CD4-positive, alpha-beta T cell treated with Interleukin-2 at 100 ng/mL for 4 hours (primary cell): ENCODE data around the gene PLPP6.

Source experiments
- DNase-seq: peaks from one replicate; pipeline ENCODE4 v3.0.0-alpha.2; 2020; ENCODE audit warnings: low spot score

Gene PLPP6

DNA sequence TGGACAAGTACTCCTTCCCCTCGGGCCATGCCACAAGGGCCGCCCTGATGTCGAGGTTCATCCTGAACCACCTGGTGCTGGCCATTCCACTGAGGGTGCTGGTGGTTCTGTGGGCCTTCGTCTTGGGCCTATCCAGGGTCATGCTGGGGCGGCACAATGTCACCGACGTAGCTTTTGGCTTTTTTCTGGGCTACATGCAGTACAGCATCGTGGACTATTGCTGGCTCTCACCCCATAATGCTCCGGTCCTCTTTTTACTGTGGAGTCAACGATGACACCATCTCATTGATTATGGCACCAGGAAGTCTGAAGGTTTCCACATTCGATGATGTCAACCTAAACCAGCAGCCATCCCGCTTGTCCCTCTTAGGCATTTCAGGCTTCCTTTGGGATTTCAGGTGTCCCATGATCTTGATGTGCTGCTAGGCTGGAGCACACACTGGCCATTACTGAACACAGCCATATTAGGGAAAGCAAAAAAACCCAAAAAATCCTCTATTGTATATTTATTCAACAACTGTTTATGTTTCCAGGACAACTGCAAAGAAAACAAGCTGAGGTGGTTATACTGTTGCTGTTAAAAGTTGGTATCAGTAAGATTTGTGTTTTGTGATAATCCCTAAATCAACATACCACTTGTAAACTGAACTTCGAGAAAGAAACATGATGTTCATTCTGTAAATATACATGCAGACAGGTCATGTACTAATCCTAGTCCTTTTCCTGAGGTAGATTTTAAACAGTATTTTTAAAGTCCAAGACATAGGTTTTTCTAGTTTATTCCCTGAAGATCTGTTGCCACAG lies 1.1 kb downstream of the PLPP6 start:
- peak; percentile 39 for DNase-seq

DNA sequence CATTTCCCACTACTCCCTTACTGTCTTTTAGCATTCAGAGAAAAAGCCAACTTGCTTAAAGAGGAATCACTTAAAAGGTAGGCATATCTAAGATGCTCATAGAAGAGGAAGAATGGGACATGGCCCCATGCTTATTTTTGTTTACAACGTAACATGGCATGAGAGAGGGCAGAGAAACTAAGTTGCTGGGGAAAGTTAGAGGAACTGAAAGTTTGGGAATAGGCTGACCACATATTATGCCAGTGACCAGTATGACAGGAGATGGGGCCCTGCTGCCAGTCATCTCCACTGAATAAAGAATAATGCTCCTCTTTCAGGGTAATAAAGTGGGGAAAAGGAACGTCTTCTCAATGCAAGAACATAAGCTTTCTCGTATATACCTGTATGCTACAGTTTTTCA lies 1.9 kb downstream of the PLPP6 start:
- no peak for DNase-seq

DNA sequence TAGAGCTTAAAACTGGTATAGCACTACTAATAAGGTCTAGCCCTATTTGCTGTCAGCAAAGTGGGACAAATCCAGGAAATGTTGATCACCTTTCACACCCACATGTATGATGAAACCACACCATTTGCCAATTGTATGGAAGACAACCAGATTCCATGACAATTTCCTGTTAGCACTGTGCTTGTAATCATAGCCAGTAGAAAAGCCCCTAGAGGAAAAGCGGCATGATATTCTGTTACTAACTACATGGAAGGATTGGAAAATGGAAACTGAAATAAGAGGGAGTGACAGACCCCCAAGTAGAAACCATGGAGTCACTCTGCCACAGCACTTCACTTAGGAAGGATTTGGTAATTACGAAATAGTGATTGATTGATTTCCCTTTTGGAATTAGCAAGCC lies 3.3 kb downstream of the PLPP6 start:
- DNase-seq: no peak

DNA sequence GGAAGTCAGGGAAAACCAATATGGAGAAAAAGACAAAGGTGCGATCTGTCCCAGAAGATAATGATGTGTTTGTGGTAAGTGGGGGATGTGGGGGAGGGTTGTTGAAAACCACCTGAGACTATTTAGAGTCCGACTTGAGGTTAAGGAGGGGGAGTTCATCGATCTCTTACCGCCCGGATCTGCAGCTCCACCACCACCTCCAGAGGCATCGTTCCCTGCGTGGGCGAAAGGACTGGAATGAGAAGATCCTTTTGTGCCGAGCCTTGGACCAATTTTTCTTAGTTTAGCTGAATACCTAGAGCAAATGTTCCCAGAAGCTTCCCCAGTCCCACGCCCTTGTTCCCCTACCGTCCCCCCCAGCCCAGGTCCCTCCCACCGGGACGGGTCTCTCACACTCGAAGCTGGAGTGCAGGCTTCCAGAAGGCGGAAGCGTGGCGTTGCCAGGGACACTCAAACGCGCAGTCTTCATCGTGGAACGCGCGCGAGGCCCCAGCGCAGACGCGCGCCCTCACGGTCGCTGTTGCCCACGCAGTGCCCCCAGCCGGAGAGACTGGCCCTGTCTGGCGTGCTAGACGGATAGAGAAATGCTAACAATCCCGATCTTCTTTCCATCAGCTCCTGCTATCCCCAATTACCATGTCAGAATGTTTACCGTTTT lies 4.1 kb downstream of the PLPP6 start, which contains the start of gene SPATA6L:
Gene SPATA6L (minus strand): TSS at position 439 of the 658 bp plus-strand sequence. CDS start 230 bp downstream, at position 209.
- DNase-seq: peak; percentile 31

DNA sequence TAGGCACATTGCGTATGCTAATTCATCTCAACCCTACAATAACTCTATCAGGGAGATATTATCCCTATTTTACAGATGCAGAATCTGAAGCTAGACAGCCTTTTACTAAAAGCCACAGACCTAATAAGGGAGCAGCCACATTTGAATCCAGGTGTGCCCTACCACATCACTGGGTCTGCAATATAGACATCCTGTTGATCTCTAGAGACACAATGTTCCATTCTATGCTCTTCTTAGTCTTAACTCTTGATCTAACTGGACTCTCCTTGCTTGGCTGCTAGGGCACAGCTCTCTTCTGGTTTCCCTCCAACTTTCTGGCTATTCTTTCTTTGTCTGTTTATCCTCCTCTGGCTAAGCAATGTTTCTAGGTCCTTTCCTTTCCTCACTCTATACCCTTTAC lies 5.6 kb downstream of the PLPP6 start:
- no peak for DNase-seq

DNA sequence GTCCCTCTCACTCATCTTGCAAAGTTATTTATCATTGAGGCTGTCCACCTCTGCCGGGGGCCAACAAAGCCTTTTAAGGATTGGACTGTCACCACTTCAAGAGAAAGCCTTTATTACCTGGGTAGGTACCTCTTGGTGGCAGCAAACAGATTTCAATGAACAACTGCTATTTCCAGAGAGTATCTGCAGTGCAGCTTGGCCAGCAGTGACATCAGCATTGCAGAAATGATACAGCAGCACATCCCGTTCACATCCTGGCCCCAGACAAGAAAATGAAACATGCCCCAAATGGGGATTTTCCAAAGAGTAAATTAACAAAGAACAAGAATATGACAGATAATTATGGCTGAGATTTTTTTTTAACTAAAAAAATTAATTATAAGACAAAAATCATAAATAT lies 6.5 kb downstream of the PLPP6 start:
- no peak for DNase-seq

DNA sequence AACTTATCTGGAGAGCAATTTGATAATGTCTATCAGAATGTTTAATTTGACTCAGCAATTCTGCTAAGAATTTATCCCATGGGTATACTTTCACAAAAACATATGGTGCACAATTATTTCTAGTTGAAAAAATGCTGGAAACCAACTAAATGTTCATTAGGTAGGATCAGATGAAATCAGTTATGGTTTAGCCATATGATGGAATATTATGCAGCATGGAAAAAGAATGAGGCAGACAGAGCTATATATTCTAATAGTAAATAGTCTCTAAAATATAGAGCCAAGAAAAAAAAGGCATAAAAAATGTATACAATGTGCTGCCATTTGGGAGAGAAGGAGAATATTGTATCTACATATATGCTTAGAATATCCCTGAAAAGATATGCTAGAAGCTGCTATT lies 7.8 kb downstream of the PLPP6 start:
- DNase-seq: no peak

DNA sequence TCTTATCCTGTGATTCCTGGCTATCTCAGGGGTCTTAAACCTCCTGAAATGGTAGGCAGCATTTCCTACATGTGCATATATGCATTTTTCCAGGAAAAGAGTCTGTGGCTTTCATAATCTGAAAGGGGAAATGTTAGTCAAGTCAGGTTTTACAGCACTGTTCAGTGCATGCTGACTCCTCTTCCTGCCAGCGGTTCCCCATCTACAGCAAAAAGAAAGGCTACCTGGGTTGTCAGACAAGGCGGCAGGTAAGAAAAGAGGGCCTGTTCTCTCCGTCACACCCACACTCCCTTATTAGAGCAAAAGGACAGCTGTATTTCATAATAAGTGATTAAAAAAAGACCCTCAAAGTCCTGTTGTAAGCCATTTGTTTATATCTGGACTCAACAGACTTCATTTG lies 8.5 kb downstream of the PLPP6 start:
- DNase-seq: no peak

DNA sequence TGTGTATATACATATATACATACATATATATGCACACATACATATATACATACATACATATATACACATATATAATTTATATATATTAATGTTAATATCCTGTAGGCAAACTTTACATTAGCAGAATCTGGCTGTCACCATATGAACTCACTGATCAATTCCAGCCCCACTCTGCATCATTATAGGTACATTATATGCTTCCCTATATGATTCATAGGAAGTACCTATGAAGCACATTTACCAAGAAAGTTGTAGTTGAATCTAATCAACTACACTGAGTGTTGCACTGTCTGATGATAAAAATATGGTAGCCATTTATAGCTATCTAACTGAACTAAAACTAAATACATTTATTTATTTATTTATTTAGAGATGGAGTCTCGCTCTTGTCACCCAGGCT lies 9.6 kb downstream of the PLPP6 start:
- no peak for DNase-seq

DNA sequence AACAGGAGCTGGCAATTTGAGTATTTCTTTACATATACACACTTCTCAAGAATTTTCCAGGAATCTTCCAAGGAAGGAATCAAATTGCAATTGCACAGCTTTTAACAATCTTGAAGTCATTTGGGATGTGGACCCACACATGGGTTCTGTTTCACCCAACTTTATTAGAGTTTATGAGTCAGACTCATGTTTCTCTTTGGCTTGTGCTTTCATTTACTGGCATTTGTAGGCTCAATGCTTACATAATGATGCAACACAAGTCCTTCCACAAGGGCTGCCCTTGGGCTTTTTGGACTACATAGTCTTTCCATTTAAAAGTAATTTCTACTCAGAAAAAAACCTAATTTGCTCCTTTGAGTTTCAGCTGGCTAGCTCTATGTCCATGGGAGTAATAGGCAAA lies 12.7 kb downstream of the PLPP6 start:
- no peak for DNase-seq

DNA sequence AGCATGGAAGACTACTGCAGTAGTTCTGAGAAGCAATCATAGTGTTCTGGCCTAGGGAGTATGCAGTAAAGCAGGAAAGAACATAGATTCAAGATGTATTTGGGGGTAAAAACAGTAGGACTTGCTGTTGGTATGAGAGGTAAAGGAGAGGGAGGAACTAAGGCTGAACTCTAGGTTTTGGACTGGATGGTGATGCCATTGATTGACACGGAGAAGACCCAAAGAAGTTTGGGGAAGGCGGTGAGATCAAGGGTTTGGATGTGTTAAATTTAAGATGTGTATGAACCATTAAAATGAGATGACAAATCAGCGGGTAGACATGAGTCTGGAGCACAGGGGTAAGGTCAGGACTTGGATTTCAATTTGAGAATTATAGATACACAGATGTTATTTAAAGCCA lies 15.3 kb downstream of the PLPP6 start:
- no peak for DNase-seq

DNA sequence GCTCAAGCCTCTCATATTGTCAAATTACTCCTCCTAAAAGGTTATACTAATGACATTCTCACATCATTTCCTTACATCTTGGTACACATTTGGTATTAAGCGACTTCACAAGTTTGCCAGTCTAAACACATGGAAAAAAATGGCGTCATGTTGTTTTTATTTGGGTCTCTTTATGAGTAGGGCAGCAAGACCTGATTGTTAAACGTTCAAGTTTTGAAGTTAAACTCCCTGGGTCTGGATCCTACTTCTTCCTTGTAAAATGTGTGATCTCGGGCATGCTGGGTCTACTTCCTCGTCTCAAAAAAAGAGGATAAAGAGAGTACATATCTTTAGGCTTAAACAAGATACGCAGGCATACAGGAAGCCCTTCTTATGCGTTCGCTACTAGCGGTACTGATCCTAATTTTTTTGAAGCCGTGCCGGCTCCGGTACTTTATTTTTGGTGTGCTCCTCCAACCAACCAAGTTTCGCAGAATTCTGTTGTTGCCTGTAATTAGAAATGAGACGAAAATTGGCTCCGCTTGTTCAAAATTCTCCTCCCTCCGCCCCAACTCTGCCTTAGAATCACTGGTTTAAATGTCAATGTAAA lies 16.7 kb downstream of the PLPP6 start:
- peak; percentile 43 for DNase-seq

DNA sequence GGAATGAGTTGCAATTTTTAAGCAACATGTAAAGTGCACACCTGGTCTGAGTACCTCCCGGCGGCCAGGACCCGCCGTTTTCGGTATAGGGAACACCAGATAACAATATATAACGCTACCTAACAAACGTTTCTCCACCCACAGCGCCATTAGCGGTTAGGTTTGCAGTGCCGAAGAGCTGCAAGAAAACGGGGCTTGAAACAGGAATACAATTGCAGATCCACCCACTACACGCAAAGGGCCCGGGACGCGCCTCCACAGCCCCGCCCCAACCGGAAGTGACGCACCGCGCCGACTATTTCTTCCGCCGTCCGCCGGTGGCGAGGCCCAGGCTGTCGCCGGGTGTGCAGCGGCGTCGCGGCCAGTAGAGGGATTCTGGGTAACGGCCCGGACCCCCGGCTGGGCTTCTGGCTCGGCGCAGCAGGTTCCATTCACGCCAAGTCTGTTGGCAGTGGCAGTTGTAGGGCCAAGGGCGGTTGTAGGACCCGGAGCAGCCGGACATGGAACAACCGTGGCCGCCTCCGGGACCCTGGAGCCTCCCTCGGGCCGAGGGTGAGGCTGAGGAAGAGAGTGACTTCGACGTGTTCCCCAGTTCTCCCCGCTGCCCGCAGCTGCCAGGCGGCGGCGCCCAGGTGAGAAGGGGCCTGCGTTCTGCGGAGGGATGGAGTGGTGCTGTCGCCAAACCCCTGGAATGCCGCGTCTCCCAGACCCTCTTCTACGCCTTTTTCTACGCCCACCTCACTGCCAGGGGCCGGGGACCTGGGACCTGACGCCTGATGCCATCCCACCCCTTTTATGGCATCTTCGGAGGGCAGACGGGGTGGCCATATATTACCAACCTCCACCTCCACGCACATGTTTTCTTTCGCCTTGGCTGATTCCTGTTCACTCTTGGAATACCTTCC lies 17.4 kb downstream of the PLPP6 start, which contains the start of gene CDC37L1:
Gene CDC37L1 (plus strand): TSS at position 302 of the 905 bp plus-strand sequence. CDS start 199 bp downstream, at position 501.
- peak; percentile 98 for DNase-seq

DNA sequence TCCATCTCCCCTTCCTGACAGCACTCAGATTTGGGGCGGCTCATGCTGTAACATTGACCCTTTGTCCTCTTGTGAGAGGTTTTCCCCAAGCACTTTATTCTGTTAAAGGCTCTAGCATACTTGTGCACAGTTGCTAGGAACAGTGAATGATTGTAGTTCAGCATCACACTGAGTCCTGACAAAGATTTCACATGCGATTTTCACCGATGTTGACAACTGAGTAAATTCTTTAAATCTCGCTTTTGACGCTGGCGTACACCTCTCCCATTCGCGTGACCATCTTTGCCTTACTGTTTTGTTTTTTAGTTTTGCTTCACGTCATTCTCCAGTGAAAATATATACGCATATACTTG lies 18.1 kb downstream of the PLPP6 start:
- no peak for DNase-seq

DNA sequence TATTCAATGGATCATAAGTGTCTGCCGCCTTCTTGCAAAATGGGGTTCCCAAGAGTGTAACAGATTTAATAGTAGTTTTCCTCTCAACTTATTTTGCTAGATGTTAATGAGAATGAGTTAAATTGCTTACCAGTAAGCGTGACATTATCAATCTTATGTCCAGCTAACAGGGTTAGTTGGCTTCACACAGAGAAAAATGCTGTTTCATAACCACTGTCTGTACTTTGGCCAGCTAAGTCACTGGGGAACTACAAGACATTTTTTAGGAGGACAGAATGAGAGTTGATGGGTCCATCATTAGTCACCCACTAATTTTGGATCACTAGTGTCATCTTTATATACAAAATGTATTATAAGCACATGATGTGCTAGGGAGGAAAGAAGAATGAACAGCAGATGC lies 18.7 kb downstream of the PLPP6 start:
- DNase-seq: no peak

DNA sequence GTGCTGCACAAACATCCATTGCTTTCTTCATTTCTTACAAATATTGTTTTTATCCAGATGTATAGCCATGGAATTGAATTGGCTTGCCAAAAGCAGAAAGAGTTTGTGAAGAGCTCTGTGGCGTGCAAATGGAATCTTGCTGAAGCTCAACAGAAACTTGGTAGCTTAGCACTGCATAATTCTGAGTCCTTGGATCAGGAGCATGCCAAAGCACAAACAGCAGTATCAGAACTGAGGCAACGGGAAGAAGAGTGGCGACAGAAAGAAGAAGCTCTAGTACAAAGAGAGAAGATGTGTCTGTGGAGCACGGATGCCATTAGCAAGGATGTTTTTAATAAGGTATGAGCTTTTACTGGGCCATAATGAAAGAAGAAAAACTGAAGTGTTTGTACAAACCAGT lies 22.7 kb downstream of the PLPP6 start:
- DNase-seq: no peak

DNA sequence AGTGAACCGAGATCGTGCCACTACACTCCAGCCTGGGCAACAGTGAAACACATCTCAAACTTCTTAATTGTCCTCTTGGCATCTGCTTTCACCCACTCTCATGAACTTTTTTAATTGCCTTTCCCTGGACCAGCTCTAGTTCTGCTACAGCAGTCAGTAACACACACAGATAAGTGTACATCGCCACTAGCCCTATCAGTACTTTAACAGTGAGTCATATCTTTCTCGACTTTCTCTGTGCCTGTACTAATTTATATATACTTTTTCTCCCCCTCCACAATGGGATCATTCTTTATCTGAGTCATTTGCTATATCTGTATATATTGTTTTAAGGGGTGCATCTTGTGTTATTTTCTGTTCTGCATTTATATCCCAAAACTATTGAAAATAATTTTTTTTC lies 24.0 kb downstream of the PLPP6 start:
- no peak for DNase-seq

DNA sequence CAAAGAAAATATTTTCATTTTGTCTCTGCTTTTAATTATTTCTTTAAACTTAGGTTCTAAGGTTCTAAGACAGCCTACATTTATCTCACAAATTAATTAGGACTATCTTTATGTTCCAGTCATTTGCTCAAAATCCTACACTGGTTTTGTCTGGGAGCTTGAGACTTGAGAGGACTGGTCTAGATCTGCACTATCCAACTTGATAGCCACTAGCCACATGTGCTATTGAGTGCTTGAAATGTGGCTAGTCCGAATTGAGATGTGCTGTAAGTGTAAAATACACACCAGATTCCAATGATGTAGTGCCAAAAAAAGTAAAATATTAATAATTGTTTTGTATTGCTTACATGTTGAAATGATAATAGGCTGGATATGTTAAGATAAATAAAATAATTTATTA lies 24.5 kb downstream of the PLPP6 start:
- DNase-seq: no peak

DNA sequence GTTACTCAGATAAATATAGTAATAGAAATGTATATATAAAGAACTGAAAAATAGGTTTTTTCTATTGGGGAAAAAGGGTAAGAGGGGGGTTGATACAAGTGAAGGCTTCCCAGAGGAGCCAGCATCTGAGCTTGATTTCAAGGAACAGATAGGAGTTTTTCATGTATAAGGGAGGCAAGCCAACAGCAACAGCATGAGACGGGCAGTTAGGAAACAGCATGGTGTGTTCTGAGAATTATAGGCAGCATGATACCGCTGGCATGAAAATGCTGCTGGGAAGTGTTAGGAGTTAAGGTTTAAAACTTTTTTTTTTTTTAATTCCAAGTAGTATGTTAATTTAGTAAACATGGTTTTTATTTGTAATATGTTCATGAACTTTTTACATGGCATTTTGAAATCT lies 26.9 kb downstream of the PLPP6 start:
- no peak for DNase-seq

DNA sequence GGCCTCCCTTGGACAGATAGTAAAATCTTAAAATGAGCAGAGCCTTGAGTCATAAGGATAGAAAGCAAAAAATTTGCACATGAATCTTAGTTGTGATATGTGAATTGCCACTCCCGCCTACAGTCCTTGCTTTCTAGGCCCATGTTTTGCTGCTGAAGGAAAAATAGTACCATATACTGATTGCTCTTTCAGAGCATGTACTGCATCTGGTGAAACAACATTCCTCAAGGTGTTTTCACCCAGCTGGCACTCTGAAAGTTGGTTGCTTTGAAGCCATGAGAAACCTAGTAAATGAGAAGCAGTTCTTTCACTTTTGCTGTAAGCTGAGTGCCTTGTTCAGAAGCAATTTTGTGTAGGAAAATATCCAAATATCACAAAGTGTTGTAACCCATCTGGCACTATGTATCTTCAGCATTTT lies 27.6 kb downstream of the PLPP6 start:
- no peak for DNase-seq

DNA sequence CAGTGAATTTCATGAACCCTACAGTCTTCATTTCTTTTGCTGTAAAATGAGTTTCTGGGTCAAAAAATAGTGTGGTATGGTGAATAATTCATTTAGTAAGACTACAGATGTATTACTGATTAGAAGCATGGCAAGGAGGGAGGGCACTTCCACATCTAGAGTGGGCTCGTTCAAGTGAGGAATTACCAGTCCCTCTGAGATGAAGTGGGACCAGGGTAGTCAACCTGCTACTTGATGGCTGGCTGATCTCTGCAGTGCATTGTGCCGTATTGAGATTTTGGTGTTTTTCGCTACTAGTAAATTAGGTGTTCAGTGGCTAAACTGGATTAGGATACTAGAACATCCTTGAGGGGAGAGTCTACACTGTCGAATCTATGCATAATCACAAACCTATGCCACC lies 28.1 kb downstream of the PLPP6 start:
- no peak for DNase-seq

DNA sequence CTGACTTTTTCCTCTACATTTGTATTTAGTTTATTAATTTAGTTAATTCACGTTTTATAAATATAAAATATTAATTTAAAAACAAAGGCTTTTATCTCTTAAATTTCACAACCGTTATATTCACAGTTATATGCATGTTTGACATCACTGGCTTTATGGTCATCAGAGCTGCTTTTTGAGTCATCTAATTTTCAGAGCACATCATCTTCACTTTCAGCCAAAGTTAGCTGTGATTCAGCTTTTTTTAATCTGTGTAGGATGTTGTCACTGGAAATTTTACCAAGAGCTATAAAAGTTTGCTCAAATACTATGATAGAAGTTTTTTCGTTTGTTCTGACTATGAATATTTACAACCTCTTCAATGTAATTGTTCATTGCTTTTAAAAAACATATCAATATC lies 29.7 kb downstream of the PLPP6 start:
- no peak for DNase-seq
